Mucosa of descending colon (tissue), 3 donors: ENCODE measurements around the gene ITGB6. TPM values are rescaled to one million over a fixed set of nuclear protein-coding genes. Genes with fewer than 3 reads are reported as not detected.

Source experiments
- ATAC-seq: fragments of 200-7000 bp; cut with Tn5 transposase; one replicate; pipeline ENCODE4 v1.9.1; 2020; ENCODE audit warnings: mild to moderate bottlenecking, moderate library complexity
- DNase-seq, 3 donors: peaks; one replicate each; pipeline ENCODE4 v3.0.0-alpha.2; 2020
- H3K36me3 ChIP-seq: fragments of 200-600 bp; one replicate; pipeline ENCODE4 v1.8.0; 2021; ENCODE audit warnings: low read depth, mild to moderate bottlenecking
- H3K4me1 ChIP-seq: fragments of 200-600 bp; one replicate; pipeline ENCODE4 v1.8.0; 2021; ENCODE audit warnings: low read depth, mild to moderate bottlenecking
- H3K4me3 ChIP-seq: fragments of 200-600 bp; one replicate; pipeline ENCODE4 v1.8.0; 2021; ENCODE audit warnings: mild to moderate bottlenecking
- H3K9me3 ChIP-seq: fragments of 200-600 bp; one replicate; pipeline ENCODE4 v1.8.0; 2021; ENCODE audit warnings: mild to moderate bottlenecking
- intact Hi-C, 2 donors: fragments of 100-400 bp; cut with DNase I in 1 of 2; cut with micrococcal nuclease in 1 of 2; formaldehyde crosslinking; loops; one replicate each; pipeline versions ENCODE4 v1.11.0 to v1.11.1; 2022; cut with DNase I, micrococcal nuclease
- total RNA-seq, 3 donors: library from RNA; stranded (reverse); fragmentation: NEBNext Ultra II Directional in 2 of 3; extraction: Animal tissue kit (Norgen Biotek cat#: 25700) in 2 of 3; gene quantifications; one replicate each; pipeline versions ENCODE4 v1.2.1 to v1.2.4, GENCODE V29; 2021 to 2023
- TF ChIP-seq, protein P1 (sequence below): fragments of 200-600 bp; IDR thresholded peaks from one replicate; pipeline ENCODE4 v1.8.0; 2022; ENCODE audit warnings: antibody characterized with exemption, mild to moderate bottlenecking
- donor health status: DM: no; HTN: no; CAD: no; lungs with moderate emphysema.
- donor health status: DM: no; HTN: no; CAD: no.
- donor health status: DM: no; HTN: yes; CAD: no.

The ITGB6 gene
- total RNA-seq, 3 donors from 2014 or later: 9.0 to 35.7 (median 16.2) TPM

DNA sequence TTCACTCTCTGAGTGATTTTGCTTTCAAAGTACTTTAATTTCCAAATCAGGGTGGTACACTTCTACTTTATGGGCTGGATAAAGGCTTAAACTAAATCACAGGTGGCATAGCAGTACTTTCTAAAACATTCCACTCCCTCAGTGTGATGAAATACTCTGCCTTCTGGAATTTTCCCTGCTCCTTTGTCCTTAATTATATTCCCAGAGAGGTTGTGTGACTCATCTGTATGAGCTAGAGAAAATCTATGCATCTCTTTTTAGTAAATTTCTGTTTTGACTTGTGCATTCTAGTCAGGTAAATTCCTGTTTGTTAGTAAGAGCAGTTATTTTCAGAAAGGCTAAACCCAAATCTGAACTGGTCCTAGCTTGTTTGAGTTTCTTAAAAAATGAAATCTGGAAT lies 108.7 kb downstream of the ITGB6 start:
- no peak overlapping the region for H3K4me3 ChIP-seq
- no peak for DNase-seq
- no peak for ATAC-seq
- H3K9me3 ChIP-seq: peaks cover 62% of the 10 kb centered on the region
- H3K4me1 ChIP-seq: no peaks in the 10 kb centered on the region
- intact Hi-C loops: no loop called here
- H3K36me3 ChIP-seq: no peaks in the 10 kb centered on the region
- TF ChIP-seq, protein P1, sequence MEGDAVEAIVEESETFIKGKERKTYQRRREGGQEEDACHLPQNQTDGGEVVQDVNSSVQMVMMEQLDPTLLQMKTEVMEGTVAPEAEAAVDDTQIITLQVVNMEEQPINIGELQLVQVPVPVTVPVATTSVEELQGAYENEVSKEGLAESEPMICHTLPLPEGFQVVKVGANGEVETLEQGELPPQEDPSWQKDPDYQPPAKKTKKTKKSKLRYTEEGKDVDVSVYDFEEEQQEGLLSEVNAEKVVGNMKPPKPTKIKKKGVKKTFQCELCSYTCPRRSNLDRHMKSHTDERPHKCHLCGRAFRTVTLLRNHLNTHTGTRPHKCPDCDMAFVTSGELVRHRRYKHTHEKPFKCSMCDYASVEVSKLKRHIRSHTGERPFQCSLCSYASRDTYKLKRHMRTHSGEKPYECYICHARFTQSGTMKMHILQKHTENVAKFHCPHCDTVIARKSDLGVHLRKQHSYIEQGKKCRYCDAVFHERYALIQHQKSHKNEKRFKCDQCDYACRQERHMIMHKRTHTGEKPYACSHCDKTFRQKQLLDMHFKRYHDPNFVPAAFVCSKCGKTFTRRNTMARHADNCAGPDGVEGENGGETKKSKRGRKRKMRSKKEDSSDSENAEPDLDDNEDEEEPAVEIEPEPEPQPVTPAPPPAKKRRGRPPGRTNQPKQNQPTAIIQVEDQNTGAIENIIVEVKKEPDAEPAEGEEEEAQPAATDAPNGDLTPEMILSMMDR: no peak

DNA sequence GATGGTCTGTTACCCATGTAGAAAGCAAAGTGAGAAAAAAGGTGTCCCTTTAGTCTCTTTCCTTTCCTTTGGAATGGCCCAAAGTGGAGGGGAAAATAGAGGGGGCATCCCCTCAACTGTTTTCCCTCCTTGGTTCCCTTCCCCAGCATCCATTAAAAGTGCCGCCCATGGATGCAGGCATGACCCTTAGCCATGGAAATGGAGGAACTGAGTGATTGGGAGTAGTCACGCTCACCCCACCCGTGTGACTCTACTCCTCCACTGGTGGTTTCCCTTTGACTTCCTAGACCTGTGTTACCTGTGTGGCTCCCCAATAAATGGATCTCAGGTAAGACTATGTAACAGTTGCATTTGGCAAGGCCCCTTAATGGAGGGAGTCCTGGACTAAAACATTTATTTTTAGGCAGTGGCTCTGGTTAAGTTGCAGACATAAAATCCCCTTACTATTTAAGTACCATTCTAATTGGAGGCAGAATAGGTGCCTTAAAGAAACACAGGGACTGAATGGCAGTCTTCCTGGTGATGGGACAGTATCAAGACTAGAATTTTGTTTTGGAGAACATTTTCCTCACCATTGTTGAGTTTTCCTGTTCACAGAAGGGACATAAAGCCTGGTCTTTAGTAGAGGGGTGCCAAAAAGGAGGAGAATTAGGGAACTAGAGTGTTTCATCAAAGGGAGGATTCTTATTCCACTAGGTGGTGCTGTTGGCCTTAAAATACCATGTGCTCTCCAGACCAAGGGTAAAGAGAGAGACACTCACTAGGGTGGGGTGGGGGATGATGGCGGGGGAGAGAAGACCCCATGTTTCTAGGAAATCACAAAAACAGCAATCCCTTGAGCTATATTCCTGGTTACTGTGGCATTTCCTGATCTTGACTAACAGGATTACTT lies 112.0 kb downstream of the ITGB6 start:
- Histone ChIP-seq H3K4me3 (no peak overlapping the region), H3K36me3 (no peaks in the 10 kb centered on the region), H3K4me1 (no peaks in the 10 kb centered on the region), H3K9me3 (peaks cover 81% of the 10 kb centered on the region)
- TF ChIP-seq, protein P1: no peak
- intact Hi-C loops: no loop called here
- DNase-seq (no peak), ATAC-seq (peak; percentile 25)

DNA sequence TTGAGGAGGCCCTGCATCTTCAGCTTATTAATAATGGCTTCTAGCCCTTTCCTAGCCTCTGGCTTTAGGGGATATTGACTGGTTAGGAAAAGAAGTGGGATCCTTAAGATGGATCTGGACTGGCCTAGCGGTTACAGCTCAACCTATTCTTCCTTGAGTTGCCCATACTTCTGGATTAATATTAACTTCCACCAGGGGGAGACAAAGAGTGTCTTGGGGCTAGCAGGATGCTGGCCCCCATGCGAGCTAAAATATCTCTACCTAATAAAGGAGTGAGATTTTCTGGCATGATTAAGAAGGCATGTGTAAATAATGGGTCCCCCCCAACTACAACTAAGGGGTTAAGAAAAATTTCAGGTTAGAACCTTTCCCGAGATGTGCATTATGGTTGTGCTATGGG lies 114.4 kb downstream of the ITGB6 start:
- no peak for DNase-seq
- H3K4me1 ChIP-seq: no peaks in the 10 kb centered on the region
- H3K9me3 ChIP-seq: peaks cover 67% of the 10 kb centered on the region
- TF ChIP-seq, protein P1: no peak
- intact Hi-C loops: no loop called here
- no peak overlapping the region for H3K4me3 ChIP-seq
- H3K36me3 ChIP-seq: no peaks in the 10 kb centered on the region
- no peak for ATAC-seq

DNA sequence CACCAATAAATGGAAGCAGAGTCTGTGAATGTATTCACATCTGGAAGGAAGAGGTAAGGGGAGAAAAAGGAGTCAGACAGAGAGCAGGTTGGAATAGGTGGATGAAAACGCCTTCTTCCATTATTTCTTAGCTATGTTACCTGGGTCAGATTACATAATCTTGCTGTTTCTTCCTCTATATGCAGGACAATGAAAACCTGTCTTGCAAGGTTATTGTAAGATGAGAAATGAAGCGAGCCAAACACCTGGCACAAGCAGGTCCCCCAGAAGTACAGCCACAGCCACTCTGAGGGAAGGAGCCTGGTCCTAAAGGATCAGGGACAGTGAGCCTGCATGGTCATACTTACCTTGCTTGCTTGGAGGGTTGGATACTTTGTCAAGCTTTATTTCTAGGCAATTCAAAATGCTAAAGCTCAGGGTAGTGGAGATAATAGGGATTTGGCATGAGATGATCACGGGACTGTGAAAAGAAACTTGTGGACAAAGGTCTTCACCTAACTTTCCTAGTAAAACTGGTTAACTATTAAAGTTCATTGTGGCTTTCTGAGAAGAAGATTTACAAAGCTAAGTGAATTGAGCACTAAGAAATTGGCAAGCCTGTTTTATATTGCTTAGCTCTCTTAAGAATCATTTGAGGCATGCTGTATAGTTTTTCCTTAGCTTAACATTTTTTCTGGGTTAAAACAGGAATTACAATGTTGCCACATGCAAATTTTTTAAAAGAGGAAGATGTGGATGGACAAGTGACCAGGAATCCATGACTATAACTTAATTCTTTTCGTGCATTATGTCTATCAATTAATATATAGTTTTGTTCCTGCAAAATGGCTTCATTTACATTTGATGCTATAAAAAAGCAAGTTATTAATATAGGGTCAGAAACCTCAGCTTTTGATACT lies 121.9 kb downstream of the ITGB6 start:
- H3K4me1 ChIP-seq: peaks cover 24% of the 10 kb centered on the region
- peaks cover 3% of the 10 kb centered on the region for H3K9me3 ChIP-seq
- peak in 1 of 3 donors; percentile 26 for DNase-seq
- intact Hi-C loops: no loop called here
- ATAC-seq: peak; percentile 67
- no peaks in the 10 kb centered on the region for H3K36me3 ChIP-seq
- no peak overlapping the region for H3K4me3 ChIP-seq
- TF ChIP-seq, protein P1: no peak

DNA sequence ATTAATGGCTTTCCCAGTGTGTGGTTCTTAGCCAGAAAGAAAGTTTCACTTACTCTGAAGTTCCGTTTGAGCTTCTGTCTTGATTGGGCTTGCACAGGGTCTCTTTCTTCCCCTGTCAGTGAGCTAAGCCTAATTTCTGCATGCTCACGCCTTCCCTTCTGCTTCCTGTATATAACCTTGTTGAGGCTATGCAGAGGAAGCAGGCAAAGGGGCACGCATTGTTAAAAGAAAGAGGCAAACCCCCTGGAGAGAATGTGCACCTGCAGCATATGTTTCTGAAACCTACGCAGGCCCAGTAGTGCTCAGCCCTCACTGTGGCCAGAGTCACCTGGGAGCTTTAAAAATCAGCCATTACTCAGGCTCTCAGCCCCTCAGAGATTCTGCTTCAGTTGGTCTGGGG lies 123.2 kb downstream of the ITGB6 start:
- ATAC-seq (no peak), DNase-seq (no peak)
- intact Hi-C loops: no loop called here
- TF ChIP-seq, protein P1: no peak
- peaks cover 24% of the 10 kb centered on the region for H3K4me1 ChIP-seq
- no peaks in the 10 kb centered on the region for H3K36me3 ChIP-seq
- H3K4me3 ChIP-seq: no peak overlapping the region
- peaks cover 3% of the 10 kb centered on the region for H3K9me3 ChIP-seq
